Amygdala (tissue), 56 donors: ENCODE data around the gene EXOSC1.
"Not testable (repeated sequence)": the region's sequence is repeated elsewhere in the genome, so short reads cannot be mapped to it uniquely, and the experiment has no call there.

Experiments
- DNase-seq, 56 donors: peaks; one replicate each; lab custom pipeline; 2025; lab: John Stamatoyannopoulos, UW

Gene EXOSC1

DNA sequence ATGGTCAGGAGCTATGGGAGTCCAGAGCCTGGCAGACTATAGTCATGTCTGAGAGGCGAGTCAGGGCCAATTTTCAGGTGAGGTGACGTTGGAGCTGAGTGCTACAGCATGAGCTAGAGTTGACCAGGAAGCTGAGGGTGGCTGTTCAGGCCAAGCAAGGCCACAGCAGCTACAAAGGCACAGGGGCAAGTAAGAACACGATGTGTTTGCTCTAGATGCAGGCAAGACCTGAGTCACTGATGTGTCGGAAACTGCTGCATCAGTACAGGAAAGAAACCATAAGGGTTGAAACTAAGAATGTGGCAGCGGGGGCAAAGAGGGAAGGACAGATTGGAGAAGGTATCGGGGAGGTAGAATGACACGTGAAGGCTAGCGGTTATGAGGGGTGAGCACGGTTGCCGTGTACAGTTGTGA, 32.9 kb downstream of the EXOSC1 start:
- no peak for DNase-seq

DNA sequence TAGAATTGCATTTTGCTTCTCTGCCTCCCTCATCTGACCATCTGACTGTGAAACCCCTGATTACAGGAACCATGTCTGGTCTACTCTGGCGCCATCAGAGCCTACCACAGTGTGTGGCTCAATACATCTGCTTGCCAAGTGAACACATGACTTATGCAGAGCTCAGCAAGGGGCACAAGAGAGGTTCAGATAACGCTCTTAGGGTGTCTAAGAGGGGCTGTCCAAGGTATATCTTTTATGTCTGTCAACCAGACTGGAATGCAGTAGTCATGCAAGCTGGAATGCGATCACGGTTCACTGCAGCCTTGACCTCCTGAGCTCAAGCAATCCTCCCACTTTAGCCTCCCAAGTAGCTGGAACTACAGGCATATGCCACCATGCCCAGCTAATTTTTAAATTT, 34.4 kb downstream of the EXOSC1 start:
- DNase-seq: no peak

DNA sequence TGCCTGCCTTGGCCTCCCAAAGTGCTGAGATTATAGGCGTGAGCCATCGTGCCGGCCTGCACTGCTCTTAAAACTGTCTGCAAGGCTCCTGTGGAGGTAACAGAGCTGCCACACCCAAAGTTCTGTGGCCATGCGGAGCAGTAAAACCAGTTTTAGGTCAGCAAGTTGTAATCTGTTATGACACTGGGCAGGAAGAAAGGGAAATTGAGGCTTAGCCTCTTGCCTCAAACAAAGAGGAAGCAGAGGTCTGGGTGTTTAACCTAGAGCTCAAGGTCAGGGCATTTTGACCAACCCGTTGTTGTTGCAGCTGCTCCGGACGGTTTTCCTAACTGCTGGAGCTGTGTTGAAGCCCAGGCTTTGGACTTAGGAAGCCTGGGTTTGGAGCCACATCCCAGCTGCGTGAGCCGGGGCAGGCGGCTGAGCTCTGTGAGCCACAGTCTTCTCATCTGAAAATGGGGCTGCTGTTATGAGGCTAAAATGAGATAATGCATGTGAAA, 37.3 kb downstream of the EXOSC1 start:
- no peak for DNase-seq

DNA sequence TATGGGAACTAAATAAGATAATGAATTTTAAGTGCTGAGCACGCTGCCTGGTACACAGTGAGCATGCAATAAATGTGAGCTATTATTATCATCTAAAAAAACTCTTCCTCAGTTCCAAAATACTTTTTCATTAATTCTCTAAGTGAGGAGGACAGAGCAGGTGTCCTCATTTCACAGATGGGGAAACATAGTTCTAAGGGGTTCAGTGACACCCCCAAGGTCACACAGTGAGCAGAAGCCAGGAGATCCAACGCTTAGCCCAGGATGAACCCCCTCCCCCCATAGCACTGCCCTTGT, 37.9 kb downstream of the EXOSC1 start:
- DNase-seq: no peak

DNA sequence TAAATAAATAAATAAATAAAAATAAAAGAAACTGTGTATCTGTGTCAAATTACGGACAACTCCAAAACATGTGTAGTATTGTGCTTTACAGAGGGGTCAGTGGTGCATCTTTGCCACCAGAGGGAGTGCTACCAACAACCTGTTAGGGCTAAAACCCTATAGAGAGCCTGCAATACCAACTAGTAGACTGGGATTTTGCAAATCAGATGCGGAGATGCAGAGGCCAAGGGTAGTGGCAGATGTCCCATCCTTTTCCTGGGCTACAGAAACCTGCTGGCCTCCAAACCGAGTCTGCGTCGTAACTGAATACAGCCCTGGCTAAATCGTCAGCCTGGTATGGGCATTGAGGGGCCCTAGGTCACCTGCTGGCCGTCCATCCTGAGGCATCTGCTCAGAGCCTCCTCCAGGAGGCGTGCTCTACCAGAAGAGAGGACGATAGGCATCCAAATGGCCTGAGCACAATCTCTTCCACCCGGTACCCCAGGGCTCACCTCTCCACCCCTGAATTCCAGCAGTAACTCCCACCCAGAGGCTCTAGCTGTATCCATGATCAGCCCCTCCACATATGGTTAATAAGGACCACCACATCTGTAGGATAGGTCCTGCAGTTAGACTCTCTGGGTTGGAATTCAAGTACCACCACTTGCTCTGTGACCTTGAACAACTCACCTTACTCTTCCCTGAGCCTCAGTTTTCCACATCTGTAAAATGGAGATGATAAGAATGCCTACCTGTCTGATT, 38.4 kb downstream of the EXOSC1 start:
- DNase-seq: peak in 28 of 56 donors; percentile 10 to 72 (median 29)

DNA sequence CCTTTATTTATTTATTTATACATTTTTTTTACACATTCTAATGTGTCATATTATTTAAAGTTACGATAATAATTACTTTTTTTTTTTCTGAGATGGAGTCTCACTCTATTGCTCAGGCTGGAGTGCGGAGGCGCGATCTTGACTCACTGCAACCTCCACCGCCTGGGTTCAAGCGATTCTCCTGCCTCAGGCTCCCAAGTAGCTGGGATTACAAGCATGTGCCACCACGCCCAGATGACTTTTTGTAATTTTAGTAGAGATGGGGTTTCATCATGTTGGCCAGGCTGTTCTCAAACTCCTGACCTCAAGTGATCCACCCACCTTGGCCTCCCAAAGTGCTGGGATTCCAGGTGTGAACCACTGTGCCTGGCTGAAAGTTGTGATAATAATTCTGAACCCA, 39.3 kb downstream of the EXOSC1 start:
- not testable (repeated sequence) for DNase-seq

DNA sequence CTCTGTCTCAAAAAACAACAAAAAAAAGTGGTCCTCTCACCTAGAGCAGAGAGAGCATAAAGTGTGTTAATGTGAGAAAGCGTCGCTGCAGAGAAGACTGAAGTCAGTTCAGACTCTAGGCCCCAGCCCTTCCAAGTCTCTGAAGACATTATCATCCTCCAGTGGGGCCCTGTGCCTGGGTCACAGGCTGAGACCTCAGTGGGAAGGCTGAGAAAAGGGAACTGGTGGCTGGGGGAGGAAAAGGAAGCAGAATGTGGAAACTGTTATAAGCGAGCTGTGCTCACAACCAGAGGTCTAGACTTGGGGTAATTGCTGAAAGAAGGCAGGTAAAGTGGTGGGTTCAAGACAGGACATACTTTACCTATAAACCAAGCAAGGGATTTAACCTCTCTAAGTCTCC, 39.7 kb downstream of the EXOSC1 start:
- DNase-seq: peak in 2 of 56 donors; percentile 22 to 24

DNA sequence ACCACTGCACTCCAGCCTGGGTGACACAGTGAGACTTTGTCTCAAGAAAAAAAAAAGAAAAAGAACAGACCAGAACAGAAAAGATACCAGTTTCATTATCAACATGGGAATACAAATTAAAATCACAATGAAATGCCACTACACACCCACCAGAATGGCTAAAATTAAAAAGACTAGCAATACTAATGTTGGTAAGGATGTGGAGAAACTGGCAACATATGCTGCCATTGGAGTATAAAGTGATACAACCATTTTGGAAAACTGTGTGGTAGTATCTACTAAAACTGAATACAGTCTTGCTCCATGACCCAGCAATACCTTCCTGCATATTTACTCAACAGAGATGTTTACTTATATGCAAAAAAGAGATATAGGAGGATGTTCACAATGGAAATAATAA, 41.8 kb downstream of the EXOSC1 start:
- DNase-seq: no peak

DNA sequence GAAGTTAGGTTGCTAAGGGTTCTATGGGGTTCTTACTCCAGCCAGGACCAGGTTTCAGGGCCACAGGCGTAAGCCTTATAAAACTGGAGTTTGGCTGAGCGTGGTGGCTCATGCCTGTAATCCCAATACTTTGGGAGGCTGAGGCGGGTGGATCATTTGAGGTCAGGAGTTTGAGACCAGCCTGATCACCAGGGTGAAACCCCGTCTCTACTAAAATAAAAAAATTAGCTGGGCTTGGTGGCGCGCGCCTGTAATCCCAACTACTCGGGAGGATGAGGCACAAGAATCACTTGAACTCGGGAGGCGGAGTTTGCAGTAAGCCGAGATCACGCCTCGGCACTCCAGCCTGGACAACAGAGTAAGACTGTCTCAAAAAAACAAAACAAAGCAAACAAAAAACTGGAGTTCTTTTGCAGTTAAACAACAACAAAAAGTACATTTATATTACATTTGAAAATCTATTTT, 44.3 kb downstream of the EXOSC1 start:
- DNase-seq: no peak

DNA sequence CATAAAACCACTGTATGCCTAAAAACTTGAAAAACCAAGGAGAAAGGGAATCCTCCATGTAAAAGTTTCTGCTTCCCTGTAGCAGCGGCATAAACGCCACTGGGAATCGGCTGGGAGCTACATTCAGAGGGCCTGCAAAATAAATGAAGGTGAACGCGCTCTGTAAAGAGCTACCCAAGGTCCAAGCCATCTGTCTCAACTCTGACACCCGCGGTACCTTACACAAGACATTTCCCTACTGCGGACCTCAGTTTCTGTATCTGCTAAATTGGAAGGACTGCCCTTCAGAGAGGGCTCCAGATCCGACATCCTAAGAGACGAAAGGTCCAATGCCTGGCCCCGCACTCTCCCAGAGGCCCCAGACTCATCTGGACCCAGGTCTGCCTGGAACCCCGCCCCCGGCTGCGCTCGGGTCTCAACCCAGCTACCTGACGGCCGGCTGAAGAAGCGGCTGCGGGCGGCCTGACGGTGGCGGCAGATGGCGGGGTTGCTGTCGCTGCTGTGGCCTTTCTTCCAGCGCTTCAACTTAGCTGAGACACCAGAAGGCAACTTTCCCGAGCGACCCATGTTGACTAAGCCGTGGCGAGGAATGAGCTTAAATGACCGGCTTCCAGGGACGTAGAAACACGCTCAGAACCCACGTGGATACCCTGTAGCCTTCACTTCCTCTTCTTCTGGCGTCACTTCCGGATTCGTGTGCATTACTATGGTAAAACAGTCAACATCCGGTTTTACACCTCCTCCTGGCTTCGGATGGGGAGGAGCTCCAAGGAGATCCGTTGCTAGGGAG, 44.9 kb downstream of the EXOSC1 start, which contains the start of gene RRP12:
Gene RRP12 (minus strand): TSS at position 676 of the 790 bp plus-strand sequence. CDS start 109 bp downstream, at position 567.
- peak; percentile 17 to 95 (median 78) for DNase-seq

DNA sequence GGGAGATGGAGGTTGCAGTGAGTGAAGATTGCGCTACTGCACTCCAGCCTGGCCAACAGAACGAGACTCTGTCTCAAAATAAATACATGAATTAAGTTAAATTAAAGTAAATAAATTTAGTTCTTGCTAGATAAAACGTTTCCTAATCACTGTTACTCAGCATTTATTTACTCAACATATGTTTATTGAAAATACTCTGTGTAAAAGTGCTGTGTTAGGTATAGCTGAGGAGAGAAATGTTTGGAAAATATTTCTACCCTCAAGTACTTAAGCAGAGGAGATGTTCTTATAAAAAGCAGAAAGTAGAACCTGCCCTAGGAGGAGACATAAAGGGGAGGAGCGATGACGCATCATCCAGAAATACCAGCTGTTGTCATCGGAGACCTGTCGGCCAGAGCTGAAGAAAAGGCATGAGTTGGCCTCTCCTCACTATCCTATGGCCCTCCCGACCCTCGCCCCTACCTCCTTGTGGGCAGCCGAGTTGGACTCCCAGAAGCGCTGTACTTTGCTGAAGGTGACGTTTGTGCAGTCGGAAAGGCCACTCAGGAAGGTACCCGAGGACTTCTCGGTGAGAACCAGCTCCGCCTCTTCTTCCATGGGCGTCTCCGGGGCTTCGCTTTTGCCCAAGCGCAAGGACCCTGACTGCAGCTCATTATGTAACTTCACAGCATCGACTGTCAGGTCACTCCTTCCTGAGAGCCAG, 45.8 kb downstream of the EXOSC1 start:
- DNase-seq: peak in 2 of 56 donors; percentile 3 to 23

DNA sequence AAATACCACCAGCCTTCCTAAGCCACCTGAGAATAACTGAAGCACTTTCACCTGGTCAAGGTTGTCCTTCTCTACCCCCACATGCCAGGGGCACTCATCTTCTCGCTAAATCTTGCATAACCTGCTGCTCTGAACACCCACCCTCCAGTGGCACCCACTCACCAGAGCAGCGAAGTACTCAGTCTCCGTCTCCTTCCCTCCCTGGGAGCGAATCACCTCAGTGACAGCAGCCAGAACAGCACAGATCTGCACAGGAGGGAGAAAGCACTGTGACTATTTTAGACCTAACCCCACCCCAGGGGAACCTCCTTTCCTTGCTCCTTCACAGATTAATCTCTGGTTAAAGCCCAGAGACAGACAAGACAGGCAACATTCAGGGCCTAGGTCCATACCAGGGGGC, 49.8 kb downstream of the EXOSC1 start:
- DNase-seq: no peak

DNA sequence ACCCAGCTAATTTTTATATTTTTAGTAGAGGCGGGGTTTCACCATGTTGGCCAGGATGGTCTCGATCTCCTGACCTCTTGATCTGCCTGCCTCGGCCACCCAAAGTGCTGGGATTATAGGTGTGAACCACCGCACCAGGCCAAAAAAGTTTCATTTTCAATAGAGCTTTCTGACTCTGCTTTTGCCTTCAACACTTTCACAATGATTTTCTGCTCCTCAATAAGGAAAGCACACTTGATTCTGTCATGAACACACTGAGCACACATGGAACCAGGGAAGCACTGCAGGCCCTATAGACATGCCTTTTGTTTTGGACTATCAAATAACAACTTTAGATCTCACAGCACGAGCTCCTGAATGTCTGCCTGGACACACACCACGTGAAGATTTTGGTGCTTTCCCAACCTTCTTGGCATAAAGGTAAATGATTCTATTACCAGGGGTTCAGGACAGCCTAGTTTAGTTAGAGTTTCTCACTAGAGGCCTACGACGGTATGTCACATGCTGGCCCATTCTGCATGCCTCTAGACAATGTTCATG, 52.7 kb downstream of the EXOSC1 start:
- no peak for DNase-seq

DNA sequence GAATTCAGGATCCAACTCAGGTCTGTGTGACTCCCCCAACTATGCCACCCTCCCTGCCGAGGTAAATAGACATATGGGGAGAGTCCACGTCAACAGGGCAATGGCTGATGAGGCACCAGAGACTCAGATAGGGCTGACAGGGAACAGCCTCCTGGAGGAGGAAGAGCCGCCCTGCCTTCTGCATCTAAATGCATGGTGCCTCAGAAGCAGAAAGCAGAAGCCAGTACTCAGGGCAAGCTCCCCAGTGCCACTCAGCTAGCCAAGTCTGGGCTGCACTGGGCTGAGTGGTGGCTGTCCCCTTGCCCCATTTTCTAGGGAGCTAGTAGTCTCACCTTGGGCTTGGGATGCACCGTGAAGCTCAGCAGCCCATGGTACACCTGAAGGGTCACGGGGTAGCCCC, 55.7 kb downstream of the EXOSC1 start:
- no peak for DNase-seq

DNA sequence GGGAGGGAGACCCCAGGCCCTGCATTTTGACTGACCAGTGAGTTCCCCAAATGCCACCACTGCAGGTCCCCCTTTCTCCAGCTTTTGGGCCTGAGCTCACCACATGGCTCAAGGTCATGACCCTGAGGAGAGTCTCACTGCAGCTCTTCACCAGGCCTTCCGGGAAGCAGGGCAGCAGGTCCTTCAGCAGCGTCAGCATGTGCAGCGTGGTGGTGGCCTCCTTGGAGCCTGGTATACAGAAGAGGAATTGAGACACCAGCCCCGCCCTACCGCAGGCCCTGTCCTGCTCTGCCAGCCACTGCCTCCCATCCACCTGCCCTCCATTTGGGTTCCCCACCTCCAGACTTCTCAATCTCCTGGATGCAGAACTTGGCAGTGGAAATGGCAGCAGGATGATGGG, 57.7 kb downstream of the EXOSC1 start:
- no peak for DNase-seq
